GM23338 (cell line): ENCODE results near the gene CSF3.

ENCODE experiments used
- CREB1 ChIP-seq: fragments of 250-450 bp; sonication (Bioruptor Pico); IDR thresholded peaks from 2 replicates; pipeline ENCODE4 v1.5.0; 2020; ENCODE audit warnings: low read depth, mild to moderate bottlenecking, moderate library complexity
- EZH2 ChIP-seq: fragments of 200-600 bp; sonication (generic); IDR thresholded peaks from one replicate; pipeline ENCODE4 v1.8.0; 2017; ENCODE audit warnings: antibody characterized with exemption, mild to moderate bottlenecking, low read depth; ENCODE audit not compliant: unreplicated experiment
- EZH2phosphoT487 ChIP-seq: fragments of 200-600 bp; sonication (generic); IDR thresholded peaks from one replicate; pipeline ENCODE4 v1.8.1; 2018; ENCODE audit warnings: antibody characterized with exemption; ENCODE audit not compliant: unreplicated experiment
- JUNB ChIP-seq: IDR thresholded peaks from one replicate; pipeline ENCODE4 v1.6.1; 2016; ENCODE audit warnings: antibody characterized with exemption; ENCODE audit not compliant: unreplicated experiment
- NANOG ChIP-seq: IDR thresholded peaks from 2 replicates; pipeline ENCODE4 v1.6.1; 2016; ENCODE audit warnings: antibody characterized with exemption, borderline replicate concordance
- POLR2AphosphoS5 ChIP-seq: IDR thresholded peaks from 2 replicates; pipeline ENCODE4 v1.6.1; 2016; ENCODE audit warnings: antibody characterized with exemption, low read depth
- REST ChIP-seq: IDR thresholded peaks from one replicate; pipeline ENCODE4 v1.6.1; 2018; ENCODE audit warnings: antibody characterized with exemption; ENCODE audit not compliant: unreplicated experiment
- STAT1 ChIP-seq: IDR thresholded peaks from one replicate; pipeline ENCODE4 v1.6.1; 2016; ENCODE audit warnings: antibody characterized with exemption; ENCODE audit not compliant: unreplicated experiment
- ZNF114 ChIP-seq: fragments of 250-450 bp; sonication (Bioruptor Pico); IDR thresholded peaks from 2 replicates; pipeline ENCODE4 v1.5.0; 2020; ENCODE audit warnings: mild to moderate bottlenecking, moderate library complexity
- ZNF331 ChIP-seq: fragments of 250-450 bp; sonication (Bioruptor Pico); IDR thresholded peaks from 2 replicates; pipeline ENCODE4 v1.5.0; 2020; ENCODE audit warnings: low read depth, mild to moderate bottlenecking, moderate library complexity
- TF ChIP-seq, protein P1 (sequence below), 2 experiments: fragments of 200-600 bp in 1 of 2; sonication (generic) in 1 of 2; conservative IDR thresholded peaks; 2 replicates each; pipeline versions ENCODE4 v1.5.1 to v1.6.1; 2016 to 2017; ENCODE audit warnings: antibody characterized with exemption in 2 of 2, low read depth in 2 of 2, mild to moderate bottlenecking in 2 of 2, moderate library complexity in 1 of 2
- TF ChIP-seq, protein P2 (sequence below): IDR thresholded peaks from 2 replicates; pipeline ENCODE4 v1.6.1; 2016; ENCODE audit warnings: antibody characterized with exemption
- TF ChIP-seq, protein P3 (sequence below): fragments of 250-450 bp; sonication (Bioruptor Pico); IDR thresholded peaks from 2 replicates; pipeline ENCODE4 v1.5.0; 2020; ENCODE audit warnings: mild to moderate bottlenecking, moderate library complexity

DNA sequence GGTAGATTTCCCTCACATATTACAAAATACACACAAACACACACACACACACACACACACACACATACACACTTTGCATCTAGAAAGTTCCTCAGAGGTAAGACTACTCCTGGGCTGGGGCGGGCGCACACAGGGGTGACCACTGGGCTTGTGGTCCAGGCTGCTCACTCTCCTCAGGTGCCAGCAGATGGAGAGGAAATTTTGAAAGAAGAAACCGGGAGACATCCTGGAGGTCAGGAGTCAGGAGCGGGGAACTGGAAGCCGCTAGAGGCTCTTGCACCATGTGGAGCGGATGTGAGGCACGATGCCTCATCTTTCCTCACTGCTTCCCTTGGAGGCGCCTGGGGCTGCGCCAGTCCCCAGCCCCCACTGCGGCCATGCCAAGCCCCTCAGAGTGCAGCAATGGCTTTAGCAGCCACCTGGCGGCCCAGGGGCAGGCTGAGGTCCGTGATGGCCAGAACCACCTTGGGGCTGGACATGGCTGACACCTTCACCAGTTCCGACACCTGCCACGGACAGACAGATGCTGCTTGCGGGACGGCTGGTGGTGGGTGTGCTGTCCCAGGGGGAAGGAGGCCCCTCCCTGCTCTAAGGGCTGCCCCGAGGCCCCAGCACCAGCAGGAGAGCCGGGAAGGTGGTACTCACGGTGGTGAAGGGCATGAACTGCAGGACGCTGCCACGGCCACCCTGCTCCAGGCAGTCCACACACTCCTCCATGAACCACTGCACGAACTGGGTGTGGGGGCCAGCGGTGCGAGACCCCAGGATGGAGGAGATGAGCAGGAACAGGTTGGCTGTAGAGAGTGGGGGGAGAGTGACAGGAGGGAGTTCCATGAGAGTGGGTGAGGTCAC lies 4.1 kb downstream of the CSF3 start:
- TF ChIP-seq, protein P1, sequence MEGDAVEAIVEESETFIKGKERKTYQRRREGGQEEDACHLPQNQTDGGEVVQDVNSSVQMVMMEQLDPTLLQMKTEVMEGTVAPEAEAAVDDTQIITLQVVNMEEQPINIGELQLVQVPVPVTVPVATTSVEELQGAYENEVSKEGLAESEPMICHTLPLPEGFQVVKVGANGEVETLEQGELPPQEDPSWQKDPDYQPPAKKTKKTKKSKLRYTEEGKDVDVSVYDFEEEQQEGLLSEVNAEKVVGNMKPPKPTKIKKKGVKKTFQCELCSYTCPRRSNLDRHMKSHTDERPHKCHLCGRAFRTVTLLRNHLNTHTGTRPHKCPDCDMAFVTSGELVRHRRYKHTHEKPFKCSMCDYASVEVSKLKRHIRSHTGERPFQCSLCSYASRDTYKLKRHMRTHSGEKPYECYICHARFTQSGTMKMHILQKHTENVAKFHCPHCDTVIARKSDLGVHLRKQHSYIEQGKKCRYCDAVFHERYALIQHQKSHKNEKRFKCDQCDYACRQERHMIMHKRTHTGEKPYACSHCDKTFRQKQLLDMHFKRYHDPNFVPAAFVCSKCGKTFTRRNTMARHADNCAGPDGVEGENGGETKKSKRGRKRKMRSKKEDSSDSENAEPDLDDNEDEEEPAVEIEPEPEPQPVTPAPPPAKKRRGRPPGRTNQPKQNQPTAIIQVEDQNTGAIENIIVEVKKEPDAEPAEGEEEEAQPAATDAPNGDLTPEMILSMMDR (conservative IDR thresholded peaks at IDR 0.05; ENCODE audit: low read depth in 2 of 2), result no peak; a peak in 1 of 4 replicates
- TF ChIP-seq EZH2 (no peak), REST (no peak), CREB1 (CRISPR knock-in tag) (no peak), JUNB (no peak), EZH2phosphoT487 (no peak), POLR2AphosphoS5 (no peak), NANOG (no peak), ZNF114 (CRISPR knock-in tag) (no peak), ZNF331 (no peak), STAT1 (no peak)
- TF ChIP-seq, protein P2, sequence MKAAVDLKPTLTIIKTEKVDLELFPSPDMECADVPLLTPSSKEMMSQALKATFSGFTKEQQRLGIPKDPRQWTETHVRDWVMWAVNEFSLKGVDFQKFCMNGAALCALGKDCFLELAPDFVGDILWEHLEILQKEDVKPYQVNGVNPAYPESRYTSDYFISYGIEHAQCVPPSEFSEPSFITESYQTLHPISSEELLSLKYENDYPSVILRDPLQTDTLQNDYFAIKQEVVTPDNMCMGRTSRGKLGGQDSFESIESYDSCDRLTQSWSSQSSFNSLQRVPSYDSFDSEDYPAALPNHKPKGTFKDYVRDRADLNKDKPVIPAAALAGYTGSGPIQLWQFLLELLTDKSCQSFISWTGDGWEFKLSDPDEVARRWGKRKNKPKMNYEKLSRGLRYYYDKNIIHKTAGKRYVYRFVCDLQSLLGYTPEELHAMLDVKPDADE, result no peak
- TF ChIP-seq, protein P3, sequence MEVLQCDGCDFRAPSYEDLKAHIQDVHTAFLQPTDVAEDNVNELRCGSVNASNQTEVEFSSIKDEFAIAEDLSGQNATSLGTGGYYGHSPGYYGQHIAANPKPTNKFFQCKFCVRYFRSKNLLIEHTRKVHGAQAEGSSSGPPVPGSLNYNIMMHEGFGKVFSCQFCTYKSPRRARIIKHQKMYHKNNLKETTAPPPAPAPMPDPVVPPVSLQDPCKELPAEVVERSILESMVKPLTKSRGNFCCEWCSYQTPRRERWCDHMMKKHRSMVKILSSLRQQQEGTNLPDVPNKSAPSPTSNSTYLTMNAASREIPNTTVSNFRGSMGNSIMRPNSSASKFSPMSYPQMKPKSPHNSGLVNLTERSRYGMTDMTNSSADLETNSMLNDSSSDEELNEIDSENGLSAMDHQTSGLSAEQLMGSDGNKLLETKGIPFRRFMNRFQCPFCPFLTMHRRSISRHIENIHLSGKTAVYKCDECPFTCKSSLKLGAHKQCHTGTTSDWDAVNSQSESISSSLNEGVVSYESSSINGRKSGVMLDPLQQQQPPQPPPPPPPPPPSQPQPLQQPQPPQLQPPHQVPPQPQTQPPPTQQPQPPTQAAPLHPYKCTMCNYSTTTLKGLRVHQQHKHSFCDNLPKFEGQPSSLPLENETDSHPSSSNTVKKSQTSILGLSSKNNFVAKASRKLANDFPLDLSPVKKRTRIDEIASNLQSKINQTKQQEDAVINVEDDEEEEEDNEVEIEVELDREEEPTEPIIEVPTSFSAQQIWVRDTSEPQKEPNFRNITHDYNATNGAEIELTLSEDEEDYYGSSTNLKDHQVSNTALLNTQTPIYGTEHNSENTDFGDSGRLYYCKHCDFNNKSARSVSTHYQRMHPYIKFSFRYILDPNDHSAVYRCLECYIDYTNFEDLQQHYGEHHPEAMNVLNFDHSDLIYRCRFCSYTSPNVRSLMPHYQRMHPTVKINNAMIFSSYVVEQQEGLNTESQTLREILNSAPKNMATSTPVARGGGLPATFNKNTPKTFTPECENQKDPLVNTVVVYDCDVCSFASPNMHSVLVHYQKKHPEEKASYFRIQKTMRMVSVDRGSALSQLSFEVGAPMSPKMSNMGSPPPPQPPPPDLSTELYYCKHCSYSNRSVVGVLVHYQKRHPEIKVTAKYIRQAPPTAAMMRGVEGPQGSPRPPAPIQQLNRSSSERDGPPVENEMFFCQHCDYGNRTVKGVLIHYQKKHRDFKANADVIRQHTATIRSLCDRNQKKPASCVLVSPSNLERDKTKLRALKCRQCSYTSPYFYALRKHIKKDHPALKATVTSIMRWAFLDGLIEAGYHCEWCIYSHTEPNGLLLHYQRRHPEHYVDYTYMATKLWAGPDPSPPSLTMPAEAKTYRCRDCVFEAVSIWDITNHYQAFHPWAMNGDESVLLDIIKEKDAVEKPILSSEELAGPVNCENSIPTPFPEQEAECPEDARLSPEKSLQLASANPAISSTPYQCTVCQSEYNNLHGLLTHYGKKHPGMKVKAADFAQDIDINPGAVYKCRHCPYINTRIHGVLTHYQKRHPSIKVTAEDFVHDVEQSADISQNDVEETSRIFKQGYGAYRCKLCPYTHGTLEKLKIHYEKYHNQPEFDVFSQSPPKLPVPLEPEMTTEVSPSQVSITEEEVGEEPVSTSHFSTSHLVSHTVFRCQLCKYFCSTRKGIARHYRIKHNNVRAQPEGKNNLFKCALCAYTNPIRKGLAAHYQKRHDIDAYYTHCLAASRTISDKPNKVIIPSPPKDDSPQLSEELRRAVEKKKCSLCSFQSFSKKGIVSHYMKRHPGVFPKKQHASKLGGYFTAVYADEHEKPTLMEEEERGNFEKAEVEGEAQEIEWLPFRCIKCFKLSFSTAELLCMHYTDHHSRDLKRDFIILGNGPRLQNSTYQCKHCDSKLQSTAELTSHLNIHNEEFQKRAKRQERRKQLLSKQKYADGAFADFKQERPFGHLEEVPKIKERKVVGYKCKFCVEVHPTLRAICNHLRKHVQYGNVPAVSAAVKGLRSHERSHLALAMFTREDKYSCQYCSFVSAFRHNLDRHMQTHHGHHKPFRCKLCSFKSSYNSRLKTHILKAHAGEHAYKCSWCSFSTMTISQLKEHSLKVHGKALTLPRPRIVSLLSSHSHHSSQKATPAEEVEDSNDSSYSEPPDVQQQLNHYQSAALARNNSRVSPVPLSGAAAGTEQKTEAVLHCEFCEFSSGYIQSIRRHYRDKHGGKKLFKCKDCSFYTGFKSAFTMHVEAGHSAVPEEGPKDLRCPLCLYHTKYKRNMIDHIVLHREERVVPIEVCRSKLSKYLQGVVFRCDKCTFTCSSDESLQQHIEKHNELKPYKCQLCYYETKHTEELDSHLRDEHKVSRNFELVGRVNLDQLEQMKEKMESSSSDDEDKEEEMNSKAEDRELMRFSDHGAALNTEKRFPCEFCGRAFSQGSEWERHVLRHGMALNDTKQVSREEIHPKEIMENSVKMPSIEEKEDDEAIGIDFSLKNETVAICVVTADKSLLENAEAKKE (CRISPR knock-in tag), result no peak
